ENCODE measurements around the gene RNF112. TPM values are rescaled to one million over a fixed set of nuclear protein-coding genes. Genes with fewer than 3 reads are reported as not detected.

RNF112 gene
- polyA plus RNA-seq, 1 donor from 2014 or later = 33.3 TPM

- Histone ChIP-seq H2AFZ (ENCODE audit: low read depth, low read length) (no peak overlapping the region), H3K9ac (ENCODE audit: low read length) (no peak overlapping the region), H3K9me2 (ENCODE audit: insufficient read depth, low read length) (no peaks in the 10 kb centered on the region), H3K4me3 (ENCODE audit: low read length) (no peak overlapping the region), H3F3A (ENCODE audit: insufficient read depth, low read length, poor library complexity, severe bottlenecking) (no peaks in the 10 kb centered on the region), H3K27ac (ENCODE audit: low read length) (no peak overlapping the region), H3K36me3 (ENCODE audit: insufficient read depth, low read length) (no peaks in the 10 kb centered on the region), H3K4me2 (ENCODE audit: low read length) (no peak overlapping the region), H4K20me1 (ENCODE audit: insufficient read depth) (no peaks in the 10 kb centered on the region), H3K27me3 (ENCODE audit: insufficient read depth, low read depth, low read length) (no peaks in the 10 kb centered on the region), H3K79me2 (replicated peaks; ENCODE audit: insufficient read depth, low read length) (no peaks in the 10 kb centered on the region), H3K9me3 (ENCODE audit: low read length) (no peaks in the 10 kb centered on the region)
- TF ChIP-seq RAD21 (conservative IDR thresholded peaks at IDR 0.05) (no peak), MXI1 (conservative IDR thresholded peaks at IDR 0.05; ENCODE audit: poor library complexity, severe bottlenecking) (no peak), CTCF (IDR thresholded peaks at IDR 0.05; ENCODE audit: poor library complexity, severe bottlenecking) (no peak), TAF1 (IDR thresholded peaks at IDR 0.05; ENCODE audit: low read depth) (no peak), POLR2AphosphoS5 (IDR thresholded peaks at IDR 0.05) (no peak), EP300 (conservative IDR thresholded peaks at IDR 0.05; ENCODE audit: poor library complexity, severe bottlenecking) (no peak)
Measured at GRCh38 chr17:19413761-19414160, 2.7 kb downstream of the RNF112 start.

GRCh38 chr17:19414396-19415280 lies 3.6 kb downstream of the RNF112 start:
- no peak overlapping the region for H3K9ac ChIP-seq (ENCODE audit: low read length)
- H3K9me2 ChIP-seq (ENCODE audit: insufficient read depth, low read length) = no peaks in the 10 kb centered on the region
- H3K36me3 ChIP-seq (ENCODE audit: insufficient read depth, low read length) = no peaks in the 10 kb centered on the region
- no peak overlapping the region for H2AFZ ChIP-seq (ENCODE audit: low read depth, low read length)
- TF ChIP-seq RAD21 (conservative IDR thresholded peaks at IDR 0.05) (no peak), EP300 (conservative IDR thresholded peaks at IDR 0.05; ENCODE audit: poor library complexity, severe bottlenecking) (no peak), MXI1 (conservative IDR thresholded peaks at IDR 0.05; ENCODE audit: poor library complexity, severe bottlenecking) (no peak), REST (IDR thresholded peaks at IDR 0.05; ENCODE audit: borderline replicate concordance) (no peak), TAF1 (IDR thresholded peaks at IDR 0.05; ENCODE audit: low read depth) (no peak), CTCF (IDR thresholded peaks at IDR 0.05; ENCODE audit: poor library complexity, severe bottlenecking) (no peak), SMC3 (conservative IDR thresholded peaks at IDR 0.05; ENCODE audit: poor library complexity) (no peak), POLR2AphosphoS5 (IDR thresholded peaks at IDR 0.05) (no peak), EZH2 (IDR thresholded peaks at IDR 0.05; ENCODE audit: borderline replicate concordance, insufficient read depth, low read length, poor library complexity, severe bottlenecking) (no peak)
- H4K20me1 ChIP-seq (ENCODE audit: insufficient read depth) = no peaks in the 10 kb centered on the region
- H3K27ac ChIP-seq (ENCODE audit: low read length) = no peak overlapping the region
- H3K4me2 ChIP-seq (ENCODE audit: low read length) = no peak overlapping the region
- H3K27me3 ChIP-seq (ENCODE audit: insufficient read depth, low read depth, low read length) = no peaks in the 10 kb centered on the region
- H3F3A ChIP-seq (ENCODE audit: insufficient read depth, low read length, poor library complexity, severe bottlenecking) = no peaks in the 10 kb centered on the region
- no peaks in the 10 kb centered on the region for H3K9me3 ChIP-seq (ENCODE audit: low read length)
- no peaks in the 10 kb centered on the region for H3K79me2 ChIP-seq (replicated peaks; ENCODE audit: insufficient read depth, low read length)
- H3K4me3 ChIP-seq (ENCODE audit: low read length) = no peak overlapping the region

Data from neural cell (in vitro differentiated cells).